H1 (cell line): ENCODE measurements around the gene GRM4. TPM values are rescaled to one million over a fixed set of nuclear protein-coding genes. Genes with fewer than 3 reads are reported as not detected.

ENCODE experiments used
- CTCF ChIA-PET: fragments of 300-600 bp; sonication (Branson Sonifier 250); formaldehyde crosslinking; loops from one replicate; lab custom pipeline; 2021; ENCODE audit not compliant: partially characterized antibody; lab: Charles Lee
- POLR2A ChIA-PET: fragments of 300-600 bp; sonication (Branson Sonifier 250); formaldehyde crosslinking; loops from one replicate; lab custom pipeline; 2021; ENCODE audit warnings: inconsistent platforms; ENCODE audit not compliant: partially characterized antibody; lab: Charles Lee
- DNase-seq, 2 experiments: peaks; one replicate each; pipeline versions ENCODE4 v3.0.0 to v3.0.0-alpha.2; 2010 to 2022; ENCODE audit warnings: low spot score in 2 of 2, low read depth in 1 of 2, mixed read lengths in 1 of 2
- FAIRE-seq: peaks from 2 replicates; lab custom pipeline; 2011; peaks lifted over from hg19 to GRCh38; lab: Jason Lieb, UNC
- H2AFZ ChIP-seq: 2 replicates; pipeline ENCODE4 v1.8.1; 2012; ENCODE audit warnings: low read length, inconsistent platforms
- H2AK5ac ChIP-seq: 2 replicates; pipeline ENCODE4 v1.6.1; 2013; ENCODE audit warnings: low read depth, low read length
- H2BK120ac ChIP-seq: replicated peaks from 2 replicates; pipeline ENCODE3; 2013; ENCODE audit warnings: low read depth, low read length, inconsistent platforms
- H2BK12ac ChIP-seq: 2 replicates; pipeline ENCODE4 v1.6.1; 2013; ENCODE audit warnings: low read depth, low read length
- H2BK15ac ChIP-seq: 2 replicates; pipeline ENCODE4 v1.6.1; 2013; ENCODE audit warnings: low read length
- H2BK20ac ChIP-seq: 2 replicates; pipeline ENCODE4 v1.6.1; 2013; ENCODE audit warnings: low read length
- H2BK5ac ChIP-seq: 2 replicates; pipeline ENCODE4 v1.6.1; 2013; ENCODE audit warnings: low read depth, low read length
- H3K14ac ChIP-seq: 2 replicates; pipeline ENCODE4 v1.6.1; 2013; ENCODE audit warnings: inconsistent platforms; ENCODE audit not compliant: insufficient read length
- H3K18ac ChIP-seq: 2 replicates; pipeline ENCODE4 v1.6.1; 2013; ENCODE audit warnings: low read length; ENCODE audit errors: extremely low read depth
- H3K23ac ChIP-seq: 2 replicates; pipeline ENCODE4 v1.6.1; 2013; ENCODE audit warnings: inconsistent platforms; ENCODE audit not compliant: insufficient read length
- H3K23me2 ChIP-seq: 2 replicates; pipeline ENCODE4 v1.6.1; 2013; ENCODE audit warnings: low read depth, low read length
- H3K27ac ChIP-seq: 2 replicates; pipeline ENCODE4 v1.6.1; 2011; ENCODE audit warnings: low read depth, low read length, inconsistent platforms
- H3K27me3 ChIP-seq, 4 experiments: replicated peaks in 1 of 4; 1 replicate in 1 of 4; 2 replicates in 3 of 4; pipeline versions ENCODE4 v1.6.1 to v1.8.1; 2011 to 2013; ENCODE audit warnings: low read length in 3 of 4, mild to moderate bottlenecking in 3 of 4, inconsistent platforms in 2 of 4, mixed read lengths in 2 of 4, moderate library complexity in 1 of 4; ENCODE audit not compliant: control insufficient read depth in 3 of 4, insufficient read depth in 3 of 4; ENCODE audit errors: extremely low read depth in 1 of 4
- H3K36me3 ChIP-seq, 4 experiments: 2 replicates each; pipeline versions ENCODE4 v1.6.1 to v1.8.1; 2011 to 2013; ENCODE audit warnings: mild to moderate bottlenecking in 4 of 4, low read length in 3 of 4, moderate library complexity in 2 of 4, control low read depth in 1 of 4, inconsistent platforms in 1 of 4; ENCODE audit not compliant: insufficient read depth in 4 of 4, control insufficient read depth in 2 of 4
- H3K4ac ChIP-seq: replicated peaks from 2 replicates; pipeline ENCODE3; 2013; ENCODE audit warnings: low read length, low read depth, mixed read lengths, inconsistent platforms; ENCODE audit not compliant: insufficient read length
- H3K4me1 ChIP-seq, 4 experiments: replicated peaks in 1 of 4; 1 replicate in 1 of 4; 2 replicates in 3 of 4; pipeline versions ENCODE4 v1.6.1 to v1.8.1; 2011 to 2013; ENCODE audit warnings: low read length in 3 of 4, inconsistent platforms in 2 of 4, mixed read lengths in 1 of 4; ENCODE audit not compliant: insufficient read depth in 4 of 4, control insufficient read depth in 3 of 4
- H3K4me2 ChIP-seq, 2 experiments: 2 replicates each; pipeline versions ENCODE4 v1.6.1 to v1.8.1; 2011 to 2013; ENCODE audit warnings: low read depth in 2 of 2, low read length in 2 of 2, control low read depth in 1 of 2, inconsistent platforms in 1 of 2, mild to moderate bottlenecking in 1 of 2; ENCODE audit not compliant: insufficient read depth in 1 of 2
- H3K4me3 ChIP-seq, 4 experiments: fragments of 200-600, 300-600 bp in 1 of 4; sonication (generic), shearing (Covaris generic), sonication (Bioruptor Twin) in 1 of 4; 2 replicates each; pipeline versions ENCODE4 v1.5.1 to v1.8.1; 2011 to 2016; ENCODE audit warnings: low read length in 4 of 4, low read depth in 3 of 4, control low read depth in 2 of 4, inconsistent platforms in 2 of 4, mild to moderate bottlenecking in 2 of 4, mixed read lengths in 1 of 4, moderate library complexity in 1 of 4; ENCODE audit not compliant: insufficient read depth in 2 of 4; ENCODE audit errors: extremely low read depth in 1 of 4
- H3K56ac ChIP-seq: replicated peaks from 2 replicates; pipeline ENCODE3; 2013; ENCODE audit warnings: low read depth, mild to moderate bottlenecking, mixed read lengths, low read length, inconsistent platforms; ENCODE audit not compliant: insufficient read length
- H3K79me1 ChIP-seq: 2 replicates; pipeline ENCODE4 v1.6.1; 2013; ENCODE audit warnings: low read depth, low read length, control low read depth
- H3K79me2 ChIP-seq, 2 experiments: 2 replicates each; pipeline versions ENCODE4 v1.6.1 to v1.8.1; 2012 to 2013; ENCODE audit warnings: low read length in 2 of 2, mild to moderate bottlenecking in 2 of 2, inconsistent platforms in 1 of 2; ENCODE audit not compliant: insufficient read depth in 2 of 2, control insufficient read depth in 1 of 2
- H3K9ac ChIP-seq, 4 experiments: replicated peaks in 1 of 4; 1 replicate in 1 of 4; 2 replicates in 3 of 4; pipeline versions ENCODE4 v1.6.1 to v1.8.1; 2011 to 2013; ENCODE audit warnings: low read depth in 3 of 4, low read length in 3 of 4, control low read depth in 2 of 4, mild to moderate bottlenecking in 2 of 4, moderate library complexity in 2 of 4, inconsistent platforms in 1 of 4; ENCODE audit errors: extremely low read depth in 1 of 4
- H3K9me3 ChIP-seq, 2 experiments: 2 replicates each; pipeline versions ENCODE4 v1.6.1 to v1.8.1; 2012 to 2013; ENCODE audit warnings: mild to moderate bottlenecking in 2 of 2, moderate library complexity in 2 of 2, control low read depth in 1 of 2, inconsistent platforms in 1 of 2, low read depth in 1 of 2, low read length in 1 of 2, mixed read lengths in 1 of 2; ENCODE audit not compliant: insufficient read depth in 2 of 2
- H4K20me1 ChIP-seq, 2 experiments: replicated peaks in 1 of 2; 2 replicates each; pipeline versions ENCODE3 to v1.8.1; 2011 to 2013; ENCODE audit warnings: inconsistent platforms in 2 of 2, low read length in 2 of 2, mild to moderate bottlenecking in 1 of 2; ENCODE audit not compliant: insufficient read depth in 2 of 2, control insufficient read depth in 1 of 2
- H4K5ac ChIP-seq: 2 replicates; pipeline ENCODE4 v1.6.1; 2013; ENCODE audit warnings: low read length, low read depth, mixed read lengths, inconsistent platforms; ENCODE audit not compliant: insufficient read length
- H4K8ac ChIP-seq: 2 replicates; pipeline ENCODE4 v1.8.0; 2013; ENCODE audit warnings: mild to moderate bottlenecking, moderate library complexity, low read length, inconsistent platforms; ENCODE audit not compliant: insufficient read depth; ENCODE audit errors: extremely low read depth
- H4K91ac ChIP-seq: replicated peaks from 2 replicates; pipeline ENCODE3; 2013; ENCODE audit warnings: low read length, mixed read lengths, inconsistent platforms; ENCODE audit not compliant: insufficient read length
- CTBP2 ChIP-seq: IDR thresholded peaks from 2 replicates; pipeline ENCODE4 v1.7.0; 2011; ENCODE audit warnings: borderline replicate concordance, mild to moderate bottlenecking, moderate library complexity, mixed read lengths, low read length; ENCODE audit not compliant: insufficient read depth, insufficient read length
- HDAC2 ChIP-seq, 2 experiments: fragments of 300-600 bp in 1 of 2; sonication (generic) in 1 of 2; IDR thresholded peaks; 2 replicates each; pipeline ENCODE4 v1.6.1; 2011 to 2012; ENCODE audit warnings: low read depth in 2 of 2, low read length in 2 of 2, mild to moderate bottlenecking in 2 of 2, moderate library complexity in 2 of 2, borderline replicate concordance in 1 of 2, inconsistent platforms in 1 of 2
- KDM4A ChIP-seq: IDR thresholded peaks from one replicate; pipeline ENCODE4 v1.7.1; 2012; ENCODE audit warnings: low read depth, mild to moderate bottlenecking, moderate library complexity, low read length, inconsistent platforms; ENCODE audit not compliant: severe bottlenecking
- SP2 ChIP-seq: IDR thresholded peaks from 2 replicates; pipeline ENCODE4 v1.6.1; 2012; ENCODE audit warnings: mild to moderate bottlenecking, low read length, inconsistent platforms
- WGBS, 2 experiments: shearing (Covaris generic) in 1 of 2; methylation state at CpG; one replicate each; pipeline versions ENCODE4 v1.1.6 to v1.1.7; 2013 to 2015; ENCODE audit warnings: low lambda C conversion rate in 2 of 2, mixed read lengths in 2 of 2, inconsistent platforms in 1 of 2, low coverage in 1 of 2, missing lambda C conversion rate in 1 of 2; ENCODE audit not compliant: insufficient replicate concordance in 2 of 2, insufficient coverage in 1 of 2, insufficient read length in 1 of 2; ENCODE audit errors: extremely low coverage in 1 of 2, missing lambda C conversion rate in 1 of 2; 5-methylcytosine and 5-hydroxymethylcytosine counted together
- polyA plus RNA-seq, 7 experiments: library from polyadenylated mRNA; depleted of rRNA in 3 of 7; stranded (reverse) in 5 of 7; unstranded in 2 of 7; fragments of >200 nt in 5 of 7; fragments of 200-250 nt in 2 of 7; gene quantifications; 1 replicate in 5 of 7; 2 replicates in 1 of 7; 4 replicates in 1 of 7; pipeline versions ENCODE4 v1.2.1 to v1.2.3, GENCODE V29; 2011 to 2013; ENCODE audit warnings: missing spikeins in 2 of 7, mixed read lengths in 2 of 7
- total RNA-seq: library from RNA; stranded (reverse); fragmentation: NEBNext Ultra II Directional; extraction: Animal tissue kit (Norgen Biotek cat#: 25700); gene quantifications from 2 replicates; pipeline ENCODE4 v1.2.1, GENCODE V29; 2021

Gene GRM4
- total and polyA plus RNA-seq, 2 of the 8 experiments (the other 6 are each of a cell fraction or from before 2014, with no cell fraction given) = 19.6 to 21.5 TPM

DNA sequence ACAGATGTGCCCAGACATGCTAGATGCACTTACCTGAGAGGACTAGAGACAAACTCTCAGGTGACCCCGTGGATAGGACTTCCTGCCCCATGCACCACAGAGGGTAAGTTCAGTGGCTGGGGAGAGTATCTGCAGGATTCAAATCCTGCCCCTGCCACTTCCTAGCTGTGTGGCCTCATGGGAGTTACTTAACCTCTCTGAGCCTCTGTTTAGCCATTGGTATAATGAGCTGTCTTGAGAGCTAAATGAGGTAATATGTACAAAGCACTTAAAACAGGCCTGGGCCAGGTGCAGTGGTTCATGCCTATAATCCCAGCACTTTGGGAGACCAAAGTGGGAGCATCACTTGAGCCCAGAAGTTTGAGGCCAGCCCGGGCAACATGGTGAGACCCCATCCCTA lies 59.3 kb downstream of the GRM4 start:
- no peak overlapping the region for H2BK12ac ChIP-seq
- ChIA-PET POLR2A (no interaction called here), CTCF (interaction anchor here (1.0 to 1.4 kb wide), 3 partner anchors 12 to 32 kb away, joined by 3 to 5 read pairs (median 5); no protein-coding TSS in a partner anchor)
- no peak overlapping the region for H2AK5ac ChIP-seq
- H2BK20ac ChIP-seq = no peak overlapping the region
- no peak overlapping the region for H4K91ac ChIP-seq
- no peak overlapping the region for H2AFZ ChIP-seq
- no peak overlapping the region for H3K14ac ChIP-seq
- no peak for FAIRE-seq
- H4K20me1 ChIP-seq = peaks cover 0 to 3% of the 10 kb centered on the region in 2 experiments
- no peak overlapping the region for H3K4me3 ChIP-seq
- H2BK120ac ChIP-seq = no peak overlapping the region
- H3K9me3 ChIP-seq = no peaks in the 10 kb centered on the region
- 83% methylated on average over 2 of the region's 2 CpGs; no CpG with 5 or more reads in 1 of the 2 experiments for WGBS, 2 experiments
- H3K23ac ChIP-seq = no peak overlapping the region
- H3K56ac ChIP-seq = no peak overlapping the region
- no peaks in the 10 kb centered on the region for H3K79me1 ChIP-seq
- H4K5ac ChIP-seq = no peak overlapping the region
- no peak overlapping the region for H3K27ac ChIP-seq
- no peak for DNase-seq
- no peak overlapping the region; the same call in 1 of the 2 replicates for H2BK5ac ChIP-seq
- no peak overlapping the region for H3K18ac ChIP-seq
- no peak overlapping the region for H3K9ac ChIP-seq
- H4K8ac ChIP-seq = no peak overlapping the region
- no peaks in the 10 kb centered on the region for H3K79me2 ChIP-seq
- H3K27me3 ChIP-seq = no peaks in the 10 kb centered on the region
- no peaks in the 10 kb centered on the region for H3K23me2 ChIP-seq
- peaks cover 0 to 10% (median 2%) of the 10 kb centered on the region in 4 experiments; a peak in 3 of 7 replicates for H3K4me1 ChIP-seq
- H3K4me2 ChIP-seq = no peak overlapping the region
- no peak overlapping the region for H2BK15ac ChIP-seq
- H3K36me3 ChIP-seq = no peaks in the 10 kb centered on the region
- no peak overlapping the region for H3K4ac ChIP-seq
- TF ChIP-seq CTBP2 (no peak), SP2 (no peak), HDAC2 (IDR thresholded peaks at IDR 0.05; ENCODE audit: borderline replicate concordance in 1 of 2, low read depth in 2 of 2, low read length in 2 of 2) (no peak), KDM4A (no peak)
